Measurements from ENCODE around the gene RFLNA.

The RFLNA gene

DNA sequence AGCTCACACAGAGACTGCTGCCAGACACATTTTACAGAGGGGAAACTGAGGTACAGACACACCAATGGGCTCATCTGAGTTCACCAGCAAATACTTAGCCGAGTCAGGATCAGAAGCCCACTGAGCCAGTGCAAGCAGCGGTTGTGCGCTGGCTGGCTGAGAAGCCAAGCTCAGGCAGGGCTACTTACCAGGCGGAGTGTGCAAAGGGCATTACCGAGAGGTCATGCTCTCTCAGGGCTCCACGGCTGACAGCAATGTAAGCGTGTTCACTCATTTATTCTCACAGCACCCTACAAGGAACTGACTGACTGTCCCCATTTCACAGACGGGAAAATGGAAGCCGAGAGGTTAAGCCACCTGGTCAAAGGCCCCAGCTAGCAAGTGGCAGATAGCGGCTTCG is 63.7 kb downstream of the RFLNA start:
- no peak for DNase-seq (ENCODE audit: low spot score)

DNA sequence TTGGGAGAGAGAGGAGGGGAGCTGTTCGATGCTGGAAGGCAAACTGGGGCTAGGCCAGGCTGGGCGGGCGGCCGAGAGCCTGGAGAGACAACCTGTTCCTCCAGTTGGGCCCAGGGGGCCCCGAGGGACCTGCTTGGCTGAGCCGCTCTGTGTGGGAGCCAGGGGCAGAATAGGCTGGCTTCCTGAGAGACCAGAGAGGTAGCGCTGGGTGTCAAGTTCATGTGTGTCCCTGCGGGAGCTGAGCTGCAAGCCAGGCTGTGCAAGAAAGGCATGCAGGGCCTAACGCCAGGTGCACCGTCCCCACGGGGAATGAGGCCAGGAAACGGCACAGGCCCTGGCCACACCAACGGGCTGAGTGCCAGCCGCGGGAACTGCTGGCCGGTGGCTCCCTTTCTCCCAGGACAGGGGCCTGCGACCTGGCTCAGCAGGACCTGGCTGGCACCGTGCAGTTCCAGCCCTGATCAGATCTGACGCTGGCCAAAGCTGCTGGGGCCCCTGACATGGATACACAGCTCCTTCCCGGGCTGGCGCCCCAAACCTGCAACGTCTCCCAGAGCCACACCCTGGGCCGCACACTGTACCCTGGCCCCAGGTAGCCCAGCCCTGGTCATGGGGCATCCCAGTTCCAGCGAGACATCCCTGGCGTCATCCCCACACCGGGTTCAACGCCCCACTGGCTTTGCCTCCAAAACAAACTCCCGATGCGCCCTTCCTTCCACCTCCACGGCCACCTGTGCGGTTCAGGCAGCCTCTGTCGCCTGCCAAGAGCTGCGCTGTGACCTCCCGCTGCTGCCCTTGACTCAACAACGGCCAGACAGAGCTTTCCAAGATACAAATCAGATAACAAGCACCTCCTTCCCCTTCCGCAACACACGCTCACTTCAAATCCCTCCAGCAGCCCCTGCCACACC is 65.0 kb downstream of the RFLNA start:
- DNase-seq (ENCODE audit: low spot score): no peak

DNA sequence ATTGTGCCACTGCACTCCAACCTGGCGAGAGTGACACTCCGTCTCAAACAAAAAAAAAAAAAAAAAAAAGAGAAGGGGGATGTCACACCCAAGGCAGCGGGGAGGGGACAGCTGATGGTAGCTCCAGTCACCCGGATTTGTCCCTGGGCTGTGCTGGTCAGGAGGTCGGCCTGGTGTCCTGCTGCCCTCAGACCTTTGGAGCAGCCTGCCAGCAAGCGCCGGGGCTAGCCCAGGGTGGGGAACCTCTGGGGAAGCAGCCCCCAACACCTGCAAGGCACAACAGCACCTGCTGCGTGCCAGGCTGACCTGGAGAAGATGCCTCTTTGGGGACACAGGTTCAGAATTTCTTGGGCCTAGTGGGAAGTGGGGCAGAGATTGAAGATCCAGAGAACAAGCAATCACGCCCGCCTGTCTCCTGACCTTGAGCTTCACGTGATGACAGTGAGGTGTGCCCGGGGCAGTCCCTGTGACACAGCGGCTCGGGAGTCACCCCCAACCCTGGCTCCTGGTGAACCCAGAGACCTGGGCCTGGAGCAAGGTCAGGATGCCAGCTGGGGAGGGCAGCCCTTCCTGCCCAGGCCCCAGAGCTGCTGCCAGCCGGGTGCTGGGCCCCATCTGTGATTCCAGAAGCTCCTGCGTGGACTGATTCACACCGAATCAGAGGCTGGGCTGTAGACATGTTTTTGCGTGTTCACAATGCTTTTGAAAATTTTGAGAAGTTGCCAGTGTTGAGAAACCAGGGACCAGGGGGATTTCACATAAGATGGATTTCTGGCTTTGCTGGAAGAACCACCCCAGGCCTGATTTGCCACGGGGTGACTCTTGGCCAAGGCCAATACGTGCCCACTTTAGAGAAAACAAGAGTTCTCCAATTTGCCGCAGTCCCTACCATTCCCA is 66.4 kb downstream of the RFLNA start:
- DNase-seq (ENCODE audit: low spot score): no peak

DNA sequence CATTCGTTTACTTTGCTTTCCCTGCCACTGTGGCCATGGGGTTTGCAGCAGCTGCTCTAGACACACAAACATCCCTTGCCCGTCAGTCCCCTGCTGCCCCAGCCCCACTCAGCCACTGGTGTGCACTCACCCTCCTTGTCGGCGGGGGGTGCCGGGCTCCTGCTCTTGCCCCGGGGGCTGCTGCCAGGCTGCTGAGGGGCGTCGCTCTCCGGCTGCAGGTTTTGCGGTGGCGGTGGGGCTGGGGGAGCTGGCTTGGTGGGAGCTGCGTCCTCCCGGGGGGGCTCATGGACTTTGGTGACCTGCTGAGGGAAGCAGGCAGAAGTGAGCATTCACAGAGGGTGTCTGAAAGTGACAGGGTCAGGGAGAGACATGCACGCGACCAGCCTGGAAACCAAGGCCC is 67.1 kb downstream of the RFLNA start:
- DNase-seq (ENCODE audit: low spot score): no peak

DNA sequence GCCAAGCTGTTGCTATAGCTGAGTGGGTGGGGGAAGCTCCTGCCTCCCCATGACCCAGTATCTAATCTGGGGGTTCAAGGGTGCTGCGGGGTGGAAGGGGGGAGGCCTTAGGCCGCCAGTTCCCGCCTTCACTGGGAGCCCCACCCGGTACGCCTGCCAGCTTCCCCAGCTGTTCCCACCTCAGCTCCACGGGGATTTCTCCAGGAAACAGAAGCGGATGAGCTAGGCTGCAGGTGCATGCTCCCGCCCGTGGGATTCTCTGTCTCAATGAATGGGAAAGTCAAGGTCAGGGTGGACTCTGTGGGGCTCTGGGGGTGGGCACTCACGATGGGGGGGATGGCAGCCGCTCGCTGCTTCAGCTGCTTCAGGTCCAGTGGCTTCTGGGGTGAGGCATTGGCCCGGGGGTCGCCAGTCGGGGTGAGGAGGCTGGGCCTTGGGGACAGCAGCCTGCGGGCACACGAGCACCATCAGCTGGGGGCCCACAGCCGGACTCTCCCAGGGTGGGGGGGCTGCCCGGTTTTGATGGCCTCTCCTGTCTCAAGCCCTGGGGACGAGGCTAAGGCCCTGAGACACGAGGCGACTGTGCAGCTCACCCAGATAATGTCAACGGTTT is 68.6 kb downstream of the RFLNA start:
- DNase-seq (ENCODE audit: low spot score): no peak

DNA sequence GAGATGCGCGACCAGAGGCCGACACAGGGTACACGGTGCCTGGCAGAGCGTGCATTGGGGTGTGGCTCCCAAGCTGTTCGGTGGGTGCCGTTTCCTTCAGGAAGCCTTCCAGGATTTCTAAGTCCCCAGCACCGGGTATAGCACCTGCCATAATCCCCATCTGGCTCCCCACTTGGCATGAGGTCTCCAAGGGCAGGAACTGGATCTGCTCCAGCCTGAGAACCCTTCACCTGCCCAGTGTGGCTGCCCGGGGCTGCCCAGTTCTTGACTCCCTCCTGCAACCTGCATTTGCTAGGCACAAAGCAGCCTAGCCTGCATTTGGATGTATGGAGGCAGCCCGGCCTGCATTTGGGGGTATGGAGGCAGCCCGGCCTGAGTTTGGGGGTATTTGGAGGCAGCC is 69.7 kb downstream of the RFLNA start:
- DNase-seq (ENCODE audit: low spot score): no peak

All from CD4-positive, alpha-beta T cell treated with Interleukin-15 for 4 hours (primary cell).